ENCODE results near the gene KMT2B. TPM values are rescaled to one million over a fixed set of nuclear protein-coding genes. Genes with fewer than 3 reads are reported as not detected.

The KMT2B gene
- total and polyA plus RNA-seq, 9 of the 15 experiments (the other 6 are each of a cell fraction or from before 2014, with no cell fraction given) = 0.63 to 43.9 (median 8.1) TPM

- TF ChIP-seq, protein P1, sequence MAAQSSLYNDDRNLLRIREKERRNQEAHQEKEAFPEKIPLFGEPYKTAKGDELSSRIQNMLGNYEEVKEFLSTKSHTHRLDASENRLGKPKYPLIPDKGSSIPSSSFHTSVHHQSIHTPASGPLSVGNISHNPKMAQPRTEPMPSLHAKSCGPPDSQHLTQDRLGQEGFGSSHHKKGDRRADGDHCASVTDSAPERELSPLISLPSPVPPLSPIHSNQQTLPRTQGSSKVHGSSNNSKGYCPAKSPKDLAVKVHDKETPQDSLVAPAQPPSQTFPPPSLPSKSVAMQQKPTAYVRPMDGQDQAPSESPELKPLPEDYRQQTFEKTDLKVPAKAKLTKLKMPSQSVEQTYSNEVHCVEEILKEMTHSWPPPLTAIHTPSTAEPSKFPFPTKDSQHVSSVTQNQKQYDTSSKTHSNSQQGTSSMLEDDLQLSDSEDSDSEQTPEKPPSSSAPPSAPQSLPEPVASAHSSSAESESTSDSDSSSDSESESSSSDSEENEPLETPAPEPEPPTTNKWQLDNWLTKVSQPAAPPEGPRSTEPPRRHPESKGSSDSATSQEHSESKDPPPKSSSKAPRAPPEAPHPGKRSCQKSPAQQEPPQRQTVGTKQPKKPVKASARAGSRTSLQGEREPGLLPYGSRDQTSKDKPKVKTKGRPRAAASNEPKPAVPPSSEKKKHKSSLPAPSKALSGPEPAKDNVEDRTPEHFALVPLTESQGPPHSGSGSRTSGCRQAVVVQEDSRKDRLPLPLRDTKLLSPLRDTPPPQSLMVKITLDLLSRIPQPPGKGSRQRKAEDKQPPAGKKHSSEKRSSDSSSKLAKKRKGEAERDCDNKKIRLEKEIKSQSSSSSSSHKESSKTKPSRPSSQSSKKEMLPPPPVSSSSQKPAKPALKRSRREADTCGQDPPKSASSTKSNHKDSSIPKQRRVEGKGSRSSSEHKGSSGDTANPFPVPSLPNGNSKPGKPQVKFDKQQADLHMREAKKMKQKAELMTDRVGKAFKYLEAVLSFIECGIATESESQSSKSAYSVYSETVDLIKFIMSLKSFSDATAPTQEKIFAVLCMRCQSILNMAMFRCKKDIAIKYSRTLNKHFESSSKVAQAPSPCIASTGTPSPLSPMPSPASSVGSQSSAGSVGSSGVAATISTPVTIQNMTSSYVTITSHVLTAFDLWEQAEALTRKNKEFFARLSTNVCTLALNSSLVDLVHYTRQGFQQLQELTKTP (IDR thresholded peaks at IDR 0.05; ENCODE audit: low read depth in 1 of 2, partially characterized antibody in 2 of 2) = no peak
- TF ChIP-seq, protein P2, sequence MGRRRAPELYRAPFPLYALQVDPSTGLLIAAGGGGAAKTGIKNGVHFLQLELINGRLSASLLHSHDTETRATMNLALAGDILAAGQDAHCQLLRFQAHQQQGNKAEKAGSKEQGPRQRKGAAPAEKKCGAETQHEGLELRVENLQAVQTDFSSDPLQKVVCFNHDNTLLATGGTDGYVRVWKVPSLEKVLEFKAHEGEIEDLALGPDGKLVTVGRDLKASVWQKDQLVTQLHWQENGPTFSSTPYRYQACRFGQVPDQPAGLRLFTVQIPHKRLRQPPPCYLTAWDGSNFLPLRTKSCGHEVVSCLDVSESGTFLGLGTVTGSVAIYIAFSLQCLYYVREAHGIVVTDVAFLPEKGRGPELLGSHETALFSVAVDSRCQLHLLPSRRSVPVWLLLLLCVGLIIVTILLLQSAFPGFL (CRISPR knock-in tag; IDR thresholded peaks at IDR 0.05) = no peak
- TF ChIP-seq ZNF174 (CRISPR knock-in tag; IDR thresholded peaks at IDR 0.05) = no peak
- TF ChIP-seq E2F4 (CRISPR knock-in tag; IDR thresholded peaks at IDR 0.05; ENCODE audit: low read depth) = no peak
These were observed 60.2 kb downstream of the KMT2B start (continued) for GRCh38 chr19:35777961-35778360.

Measured in K562 (cell line).